ENCODE results near the gene ISYNA1.
A peak's percentile ranks its signal among the peaks of the same experiment; 100 is the strongest.

Gene ISYNA1

GRCh38 chr19:18431351-18432197 lies 6.4 kb downstream of the ISYNA1 start:
- no peak for DNase-seq (ENCODE audit: low spot score)

DNA sequence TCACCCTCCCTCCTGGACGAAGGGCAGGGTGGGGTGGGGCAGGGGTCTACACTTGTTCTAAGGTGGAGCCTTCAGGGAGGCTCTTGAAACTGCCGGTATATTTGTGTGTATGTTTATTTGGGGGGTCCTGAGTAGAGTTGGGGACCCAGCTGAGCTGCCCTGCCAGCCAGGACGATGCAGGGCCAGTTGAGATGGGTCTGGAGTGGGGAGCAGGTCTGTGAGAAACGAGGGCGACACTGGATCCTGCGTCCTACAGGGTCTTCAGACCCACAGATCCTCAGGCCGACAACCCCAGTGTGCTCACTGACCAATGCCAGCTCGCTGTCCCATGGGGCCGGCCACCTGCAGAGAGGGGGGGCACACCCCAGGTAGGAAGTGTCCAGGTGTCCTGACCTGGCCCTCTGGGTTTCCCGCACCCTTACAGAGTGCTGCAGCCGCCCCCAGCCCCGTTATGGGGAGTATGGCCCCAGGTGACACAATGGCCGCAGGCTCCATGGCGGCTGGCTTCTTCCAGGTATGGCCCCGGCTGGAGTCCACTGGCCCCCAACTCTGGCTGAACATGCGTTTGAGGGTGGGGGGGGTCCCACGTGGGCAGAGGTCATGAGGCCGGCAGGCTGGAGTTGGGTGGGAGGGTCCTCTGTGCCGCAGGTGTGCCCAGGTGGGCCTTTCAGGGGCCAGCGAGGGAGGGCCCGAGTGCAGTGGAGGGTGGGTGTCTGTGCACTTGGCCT lies 7.4 kb downstream of the ISYNA1 start:
- DNase-seq (ENCODE audit: low spot score): no peak

- DNase-seq (ENCODE audit: low spot score): no peak
These were observed 8.1 kb downstream of the ISYNA1 start for GRCh38 chr19:18429717-18430416.

DNA sequence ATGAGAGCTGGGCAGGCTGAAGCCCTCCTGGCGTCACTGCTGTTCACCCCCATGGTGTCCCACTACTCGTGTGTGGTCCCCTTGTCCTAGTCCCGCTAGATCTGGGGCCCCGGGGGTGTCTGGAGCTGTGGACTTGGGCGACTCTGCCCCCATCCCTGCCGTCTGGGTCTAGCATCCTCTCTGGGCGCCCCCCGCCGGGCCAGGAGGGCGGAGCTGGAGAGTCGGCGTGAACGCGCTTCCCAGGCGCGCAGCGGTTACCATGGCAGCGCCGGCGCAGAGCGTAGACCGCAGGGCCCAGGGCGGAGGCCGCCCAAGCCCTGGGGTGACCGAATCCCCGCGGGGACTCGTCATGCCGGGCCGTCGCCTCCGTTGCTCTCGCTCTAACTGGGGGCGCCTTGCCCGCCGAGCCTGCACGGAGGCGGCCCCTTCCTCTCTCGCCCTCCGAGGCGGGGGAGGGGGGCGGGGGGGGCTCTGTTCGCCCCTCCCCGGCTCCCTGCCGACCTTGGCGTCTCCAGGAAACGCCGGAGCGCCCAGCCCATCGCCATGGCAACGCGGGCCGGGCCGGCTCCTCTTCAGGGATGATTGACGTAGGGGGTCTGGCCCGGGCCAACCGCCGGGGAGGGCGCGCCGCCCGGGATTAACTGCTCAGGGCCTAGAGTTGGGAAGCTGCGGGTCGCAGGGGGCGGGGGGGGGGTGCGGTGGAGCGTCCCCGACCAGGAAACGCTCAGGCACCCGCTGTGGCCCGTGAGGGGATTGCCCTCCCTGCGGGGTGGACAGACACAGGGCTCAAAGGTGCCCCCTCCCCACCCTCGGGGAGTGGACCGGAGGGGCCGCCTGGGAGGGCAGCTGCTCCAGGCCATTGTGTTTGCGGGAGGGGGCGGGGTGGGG lies 8.9 kb downstream of the ISYNA1 start:
- no peak for DNase-seq (ENCODE audit: low spot score)

DNA sequence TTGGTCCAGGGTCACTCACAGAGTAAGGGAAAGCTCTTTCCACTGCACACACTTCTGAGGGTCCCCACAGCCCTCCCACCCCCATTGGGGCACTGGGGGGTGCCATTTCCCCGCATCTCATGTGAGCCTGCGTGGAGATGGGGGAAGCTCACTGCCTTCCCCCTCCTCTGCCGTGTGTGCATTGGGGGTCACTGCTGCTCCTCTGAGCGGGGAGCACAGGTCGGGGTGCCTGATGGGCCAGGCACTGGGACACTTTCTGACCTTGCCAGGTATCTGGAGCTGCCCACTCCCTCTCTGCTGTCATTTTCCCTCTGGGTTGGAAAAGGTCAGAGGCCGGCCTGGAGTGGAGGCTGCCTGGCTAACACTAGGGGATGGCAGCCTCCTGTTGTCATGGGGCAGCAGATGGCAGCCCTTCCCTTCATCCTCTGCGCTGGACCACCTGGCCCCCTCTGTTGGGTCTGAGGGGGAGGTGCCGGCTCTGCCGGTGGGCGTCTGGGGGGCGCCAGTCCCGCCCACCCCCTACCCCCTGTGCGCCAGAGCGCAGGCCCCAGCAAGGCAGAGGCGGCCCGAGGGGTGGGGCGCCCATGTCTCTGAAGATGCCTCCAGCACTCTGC lies 9.7 kb downstream of the ISYNA1 start:
- no peak for DNase-seq (ENCODE audit: low spot score)

DNA sequence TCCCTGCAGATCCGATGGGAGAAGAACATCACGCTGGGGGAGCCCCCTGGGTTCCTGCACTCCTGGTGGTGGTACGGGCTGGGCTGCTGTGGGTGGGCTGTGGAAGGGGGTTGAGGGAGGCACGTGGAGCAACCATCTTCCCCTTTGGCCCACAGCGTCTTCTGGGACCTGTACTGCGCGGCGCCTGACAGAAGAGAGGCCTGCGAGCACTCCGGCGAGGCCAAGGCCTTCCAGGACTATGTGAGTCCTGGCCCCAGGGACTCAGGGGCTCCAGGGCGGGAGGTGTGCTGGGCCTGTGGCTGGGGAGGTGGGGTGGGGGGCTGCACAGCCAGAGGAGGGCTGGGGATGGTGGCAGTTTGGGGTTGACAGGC lies 10.2 kb downstream of the ISYNA1 start:
- no peak for DNase-seq (ENCODE audit: low spot score)

- no peak for DNase-seq (ENCODE audit: low spot score)
These were observed 10.7 kb downstream of the ISYNA1 start for GRCh38 chr19:18427080-18427742.

DNA sequence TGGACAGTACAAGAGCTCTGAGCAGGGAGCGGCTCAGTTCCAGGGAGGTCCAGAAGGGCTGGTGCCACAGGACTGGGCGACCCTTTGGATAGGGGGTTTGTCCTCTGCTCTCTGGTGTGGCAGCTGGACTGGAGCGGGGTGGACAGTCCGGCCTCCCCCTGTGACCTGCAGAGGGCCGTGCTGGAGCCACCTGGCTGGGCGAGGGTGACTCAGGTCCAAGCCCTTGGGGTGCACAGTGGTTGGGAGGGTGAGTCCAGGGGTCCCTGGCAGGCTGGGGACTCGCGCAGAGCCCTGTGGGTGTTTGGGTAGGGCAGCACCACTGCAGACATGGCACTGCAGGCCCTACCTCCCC lies 11.5 kb downstream of the ISYNA1 start:
- no peak for DNase-seq (ENCODE audit: low spot score)

DNA sequence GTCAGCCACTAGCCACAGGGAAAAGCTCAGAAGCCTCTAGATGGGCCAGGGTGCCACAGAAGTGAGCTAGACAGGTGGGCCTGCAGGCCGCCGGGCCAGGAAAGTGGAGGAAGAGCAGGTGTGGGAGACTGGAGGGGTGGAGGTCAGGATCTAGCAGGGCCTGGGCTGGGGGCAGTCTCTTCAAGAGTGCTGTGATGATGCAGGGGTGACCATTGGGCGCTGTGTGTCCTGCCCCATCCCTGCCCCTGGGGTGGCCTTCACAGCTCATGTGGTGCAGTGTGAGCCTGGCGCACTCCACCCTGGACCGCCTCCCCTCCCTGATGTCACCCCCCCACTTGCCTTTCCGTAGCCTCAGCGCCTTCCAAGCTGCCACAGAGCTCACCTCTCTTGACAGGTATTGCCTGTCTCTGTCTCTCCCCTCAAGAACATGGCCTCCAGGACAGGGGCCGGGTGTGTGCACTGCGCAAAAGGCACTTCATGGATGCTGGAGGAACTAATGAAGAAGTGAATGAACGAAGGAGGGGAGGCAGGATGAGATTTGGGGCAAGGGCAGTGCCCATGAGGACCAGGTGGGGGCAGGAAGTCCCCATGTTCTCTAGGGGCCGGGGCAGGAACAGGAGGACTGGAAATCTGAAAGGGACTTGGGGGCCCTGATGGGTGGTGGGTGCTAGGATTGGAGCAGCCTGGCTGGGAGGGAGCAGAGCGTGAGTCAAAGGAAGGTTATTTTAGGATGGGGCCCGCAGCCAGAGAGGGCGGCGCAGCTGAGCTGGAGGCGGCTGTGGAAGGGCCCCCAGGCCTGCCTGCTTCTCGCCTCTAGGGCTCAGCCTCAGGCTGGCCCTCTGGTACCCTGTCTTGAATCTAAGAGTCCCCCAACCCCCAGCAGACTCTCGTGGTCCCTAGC lies 12.2 kb downstream of the ISYNA1 start:
- DNase-seq (ENCODE audit: low spot score): peak; percentile 49

DNA sequence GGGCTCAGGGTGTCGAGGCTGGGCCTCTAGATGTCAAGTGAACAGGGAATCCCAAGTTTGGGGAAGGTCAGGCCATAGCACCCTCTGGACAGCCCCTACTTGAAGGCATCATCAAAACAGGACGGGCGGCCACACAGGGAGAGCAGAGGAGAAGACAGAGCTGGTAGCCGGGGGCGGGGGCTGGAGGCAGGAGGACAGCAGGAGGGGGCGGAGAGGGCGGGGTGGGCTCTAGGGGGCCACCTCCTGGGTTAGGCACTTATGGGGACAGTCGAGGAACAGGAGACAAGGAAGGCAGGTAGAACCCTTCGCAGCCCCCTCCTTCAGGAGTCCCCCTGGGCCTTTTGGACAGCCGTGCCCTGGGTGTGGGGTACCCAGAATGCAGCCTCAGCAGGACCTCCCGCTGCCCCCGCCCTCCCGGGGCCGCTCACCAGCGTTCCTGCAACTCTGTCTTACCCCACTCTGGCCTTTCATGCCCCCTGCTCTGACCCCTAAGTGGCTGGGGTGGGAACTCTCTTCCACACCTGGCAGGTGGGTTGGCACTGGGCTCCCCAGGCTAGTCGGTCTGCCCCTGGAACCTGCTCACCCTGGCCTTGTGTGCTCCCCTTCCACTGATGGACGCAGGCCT lies 12.9 kb downstream of the ISYNA1 start:
- no peak for DNase-seq (ENCODE audit: low spot score)

DNA sequence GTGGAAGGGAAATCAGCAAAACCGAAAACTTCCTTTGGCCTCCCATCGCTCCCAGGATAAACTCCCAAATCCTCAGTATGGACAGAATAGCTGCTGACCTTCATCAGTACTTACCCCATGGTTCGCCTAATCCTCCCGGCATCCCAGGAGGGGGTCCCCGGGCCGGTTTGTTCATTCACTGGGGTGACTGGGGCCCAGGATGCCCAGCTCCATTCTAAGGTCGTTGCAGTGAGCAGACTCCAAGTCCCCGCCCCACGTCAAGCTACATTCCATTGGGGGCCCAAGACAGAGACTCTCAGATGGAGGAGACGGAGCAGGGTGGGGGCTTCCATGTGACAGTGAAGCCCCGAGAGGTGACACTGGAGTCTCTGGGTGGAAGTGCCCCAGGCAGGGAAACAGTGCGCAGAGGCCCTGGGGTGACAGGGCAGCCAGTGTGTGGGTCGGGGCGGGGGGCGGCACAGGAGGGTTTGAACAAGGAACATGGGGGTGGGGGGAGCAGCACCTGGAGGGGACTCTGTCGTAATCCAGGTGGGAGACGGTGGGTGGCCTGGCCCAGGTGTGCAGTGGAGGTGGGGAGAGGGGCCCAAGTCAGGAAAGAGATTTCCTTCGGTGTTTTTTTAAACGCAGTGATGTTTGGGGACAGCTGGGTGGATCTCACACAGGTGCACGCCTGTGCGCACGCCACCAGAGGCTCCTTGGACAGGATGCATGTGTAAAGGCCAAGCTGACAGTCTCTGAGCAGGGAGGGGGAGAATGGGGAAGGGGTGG lies 13.6 kb downstream of the ISYNA1 start:
- no peak for DNase-seq (ENCODE audit: low spot score)

DNA sequence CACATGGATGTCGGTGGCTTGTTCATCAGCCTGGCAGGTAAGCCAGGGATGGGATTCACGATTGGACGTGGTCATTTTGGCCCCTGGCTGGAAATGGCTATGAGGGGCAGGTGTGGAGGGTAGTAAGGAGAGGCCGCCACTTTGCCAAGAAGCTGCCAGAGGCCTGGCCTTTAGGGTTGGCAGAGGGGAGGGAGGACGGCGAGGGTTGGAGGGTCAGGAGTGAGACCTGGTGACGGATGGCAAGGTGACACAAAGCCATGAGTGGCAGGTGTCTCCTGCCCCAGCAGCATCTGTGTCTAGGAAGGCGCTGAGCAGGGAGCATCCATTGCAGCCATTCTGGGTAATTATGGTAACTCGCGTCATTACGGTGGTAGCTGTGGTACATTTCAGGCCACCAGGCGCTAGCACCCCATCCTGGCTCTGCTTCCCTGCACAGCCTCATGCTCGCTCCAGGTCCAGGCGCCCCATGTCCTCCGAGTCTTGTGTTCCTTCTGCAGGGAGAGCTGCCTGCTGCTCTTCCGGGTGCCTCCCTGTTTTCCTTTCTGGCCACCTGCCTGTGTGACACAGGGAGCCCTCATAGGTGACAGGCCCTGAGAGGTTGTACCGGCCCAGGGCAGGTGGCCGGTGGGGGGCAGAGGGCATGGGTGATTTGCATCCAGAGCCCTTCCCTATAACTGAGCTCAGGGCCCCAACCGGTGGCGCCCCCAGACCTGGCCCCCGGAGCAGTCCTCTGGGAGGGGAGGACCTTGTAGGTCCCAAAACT lies 14.5 kb downstream of the ISYNA1 start:
- no peak for DNase-seq (ENCODE audit: low spot score)

GRCh38 chr19:18422530-18423191 lies 15.3 kb downstream of the ISYNA1 start:
- no peak for DNase-seq (ENCODE audit: low spot score)

DNA sequence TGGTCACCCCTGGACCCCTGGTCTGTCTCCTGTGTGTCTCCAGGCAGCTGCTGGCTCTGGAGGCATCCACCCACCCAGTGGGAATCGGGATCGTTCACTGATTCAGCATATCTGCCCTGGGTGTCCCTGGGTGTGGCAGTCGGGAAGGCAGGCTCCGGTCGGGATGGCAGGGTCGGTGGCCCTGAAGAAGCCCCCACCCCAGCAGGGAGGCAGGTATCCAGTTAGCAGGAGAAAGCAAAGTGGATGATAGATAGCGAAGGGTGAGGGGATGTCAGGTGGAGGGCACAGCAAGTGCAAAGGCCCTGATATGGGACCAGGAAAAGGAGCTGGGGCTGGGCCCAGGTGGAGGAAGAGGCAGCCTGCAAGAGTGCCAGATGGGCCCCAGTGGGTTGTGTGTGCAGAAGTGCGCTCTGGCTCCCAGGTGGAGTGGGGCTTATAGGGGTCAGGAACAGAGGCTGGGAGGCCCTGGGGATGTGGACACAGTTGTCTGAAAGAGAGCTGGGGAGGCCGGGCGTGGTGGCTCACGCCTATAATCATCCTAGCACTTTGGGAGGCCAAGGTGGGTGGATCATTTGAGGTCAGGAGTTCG lies 16.5 kb downstream of the ISYNA1 start:
- no peak for DNase-seq (ENCODE audit: low spot score)

DNA sequence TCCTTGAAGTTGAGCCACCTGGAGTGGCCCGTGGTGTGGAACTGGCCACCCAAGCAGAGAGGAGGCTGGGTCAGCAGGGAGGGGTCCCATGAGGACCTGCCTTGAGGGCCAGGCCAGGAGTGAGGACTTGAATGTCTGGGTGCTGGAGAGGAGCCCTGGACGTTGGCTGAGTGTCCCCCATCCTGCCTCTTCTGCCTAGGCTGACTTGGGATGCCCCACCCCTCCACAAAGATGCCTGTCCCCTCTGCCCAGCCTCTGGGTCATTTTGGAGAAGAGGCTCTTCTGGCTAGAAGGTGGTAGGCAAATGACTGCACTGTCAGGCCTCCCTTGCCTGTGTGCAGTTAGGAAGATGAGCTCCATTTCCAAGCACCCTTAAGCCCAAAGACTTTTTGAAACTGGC lies 17.0 kb downstream of the ISYNA1 start:
- no peak for DNase-seq (ENCODE audit: low spot score)

DNA sequence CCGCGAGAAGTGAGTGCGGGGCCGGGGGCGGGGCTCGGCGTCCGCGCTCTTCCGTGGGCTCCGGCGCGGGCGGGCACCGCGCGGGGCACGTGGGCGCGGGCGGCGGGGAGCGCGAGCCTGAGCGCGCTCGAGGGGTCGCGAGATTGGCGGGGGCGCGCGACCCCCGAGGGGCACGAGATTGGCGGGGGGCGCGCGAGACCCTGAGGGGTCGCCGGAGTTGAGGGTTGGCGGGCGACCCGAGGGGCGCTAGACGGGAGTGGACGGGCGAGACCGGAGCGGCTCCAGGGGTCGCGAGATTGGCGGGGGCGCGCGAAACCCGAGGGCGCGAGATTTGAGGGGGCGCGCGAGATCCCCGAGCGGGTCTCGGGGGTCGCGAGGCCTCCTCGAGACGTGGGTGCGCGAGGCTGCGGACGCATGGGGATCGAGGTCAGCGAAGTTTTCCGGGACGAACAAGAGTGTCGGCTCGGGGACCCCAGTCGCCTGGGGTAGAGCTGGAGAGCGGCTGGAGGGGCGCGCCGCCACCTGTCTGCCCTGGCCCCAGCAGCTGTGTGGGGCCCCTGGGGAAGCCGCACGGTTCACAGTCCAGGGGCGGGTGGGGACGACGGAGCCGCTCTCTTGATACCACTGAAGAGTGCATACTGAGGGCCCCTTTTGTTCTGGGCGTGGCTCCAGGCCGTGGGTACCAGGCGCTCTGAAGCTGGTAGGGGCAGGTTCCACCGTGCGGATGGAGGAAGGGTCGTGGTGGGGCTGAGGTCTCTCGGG lies 18.1 kb downstream of the ISYNA1 start:
- peak; percentile 34 for DNase-seq (ENCODE audit: low spot score)

Measured in RKO (cell line).